Activated naive CD8-positive, alpha-beta T cell treated with anti-CD3 and anti-CD28 coated beads, Interleukin-2, amount 10 ng/mL, durations not matched to agents 7 days and 5 days (primary cell): ENCODE results near the gene GPR137B. TPM values are rescaled to one million over a fixed set of nuclear protein-coding genes. Genes with fewer than 3 reads are reported as not detected.
"Not testable (repeated sequence)": the region's sequence is repeated elsewhere in the genome, so short reads cannot be mapped to it uniquely, and the experiment has no call there.

ENCODE experiments used
- ATAC-seq: fragments of 150-1000 bp; cut with Tn5 transposase; one replicate; pipeline ENCODE4 v1.10.0; 2021; ENCODE audit warnings: low read depth, moderate library complexity
- POLR2A ChIA-PET: fragments of 350-600 bp; sonication (Branson Sonifier 250); formaldehyde crosslinking; loops from one replicate; lab custom pipeline; 2021; ENCODE audit warnings: antibody characterized with exemption; lab: Charles Lee
- DNase-seq: peaks from one replicate; pipeline ENCODE4 v3.0.0; 2021
- H3K27ac Mint-ChIP-seq: one replicate; pipeline ENCODE4 v1.8.0; 2022; ENCODE audit warnings: mild to moderate bottlenecking, mixed read lengths
- H3K27me3 Mint-ChIP-seq: one replicate; pipeline ENCODE4 v1.8.0; 2022; ENCODE audit warnings: mild to moderate bottlenecking, moderate library complexity, mixed read lengths
- H3K36me3 Mint-ChIP-seq: one replicate; pipeline ENCODE4 v1.8.0; 2021; ENCODE audit warnings: mild to moderate bottlenecking, mixed read lengths
- H3K4me1 Mint-ChIP-seq: one replicate; pipeline ENCODE4 v1.8.0; 2021; ENCODE audit warnings: mixed read lengths
- H3K4me3 Mint-ChIP-seq: one replicate; pipeline ENCODE4 v1.8.0; 2022; ENCODE audit warnings: mild to moderate bottlenecking, moderate library complexity, mixed read lengths
- H3K9me3 Mint-ChIP-seq: one replicate; pipeline ENCODE4 v1.8.0; 2021; ENCODE audit warnings: mixed read lengths
- total RNA-seq, 2 experiments: library from RNA; stranded (reverse); gene quantifications; one replicate each; pipeline ENCODE4 v1.2.3, GENCODE V29; 2021

GPR137B gene, protein sequence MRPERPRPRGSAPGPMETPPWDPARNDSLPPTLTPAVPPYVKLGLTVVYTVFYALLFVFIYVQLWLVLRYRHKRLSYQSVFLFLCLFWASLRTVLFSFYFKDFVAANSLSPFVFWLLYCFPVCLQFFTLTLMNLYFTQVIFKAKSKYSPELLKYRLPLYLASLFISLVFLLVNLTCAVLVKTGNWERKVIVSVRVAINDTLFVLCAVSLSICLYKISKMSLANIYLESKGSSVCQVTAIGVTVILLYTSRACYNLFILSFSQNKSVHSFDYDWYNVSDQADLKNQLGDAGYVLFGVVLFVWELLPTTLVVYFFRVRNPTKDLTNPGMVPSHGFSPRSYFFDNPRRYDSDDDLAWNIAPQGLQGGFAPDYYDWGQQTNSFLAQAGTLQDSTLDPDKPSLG
- total RNA-seq: 1 to 10 TPM; 8.8 to 9.3 TPM

DNA sequence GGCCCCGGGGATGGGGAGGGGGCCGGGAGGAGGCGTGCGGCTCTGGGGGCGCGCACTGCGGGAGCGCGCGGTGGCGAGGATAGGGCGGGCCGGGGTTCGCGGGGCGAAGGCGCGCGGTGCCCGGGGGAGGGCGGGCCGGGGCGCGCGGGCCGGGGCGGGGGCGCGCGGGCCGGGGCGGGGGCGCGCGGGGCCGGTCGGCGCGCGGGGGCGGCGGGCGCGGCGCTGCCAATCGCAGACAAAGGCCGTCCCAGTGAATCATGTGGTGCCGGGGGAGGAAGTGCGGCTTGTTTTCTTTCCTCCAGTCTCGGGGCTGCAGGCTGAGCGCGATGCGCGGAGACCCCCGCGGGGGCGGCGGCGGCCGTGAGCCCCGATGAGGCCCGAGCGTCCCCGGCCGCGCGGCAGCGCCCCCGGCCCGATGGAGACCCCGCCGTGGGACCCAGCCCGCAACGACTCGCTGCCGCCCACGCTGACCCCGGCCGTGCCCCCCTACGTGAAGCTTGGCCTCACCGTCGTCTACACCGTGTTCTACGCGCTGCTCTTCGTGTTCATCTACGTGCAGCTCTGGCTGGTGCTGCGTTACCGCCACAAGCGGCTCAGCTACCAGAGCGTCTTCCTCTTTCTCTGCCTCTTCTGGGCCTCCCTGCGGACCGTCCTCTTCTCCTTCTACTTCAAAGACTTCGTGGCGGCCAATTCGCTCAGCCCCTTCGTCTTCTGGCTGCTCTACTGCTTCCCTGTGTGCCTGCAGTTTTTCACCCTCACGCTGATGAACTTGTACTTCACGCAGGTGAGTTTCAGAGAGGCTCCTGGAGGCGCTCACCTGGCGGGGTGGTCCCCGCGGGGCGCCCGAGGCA is at the start of gene GPR137B:
Gene GPR137B (plus strand): TSS at position 287 of the 851 bp plus-strand sequence. CDS start 84 bp downstream, at position 371.
- H3K4me1 Mint-ChIP-seq: peaks cover 8% of the 10 kb centered on the region
- POLR2A ChIA-PET: interaction anchor here (0.8 to 1.7 kb wide), 2 partner anchors 14 to 139 kb away, joined by 3 to 5 read pairs; partner anchors contain the start of gene ERO1B
- H3K4me3 Mint-ChIP-seq: peak within 1 kb of the TSS; percentile 96
- ATAC-seq (peak; percentile 80), DNase-seq (peak; percentile 69)
- peak within 1 kb of the TSS; percentile 83 for H3K27ac Mint-ChIP-seq
- H3K27me3 Mint-ChIP-seq: peaks cover 39% of the 10 kb centered on the region
- H3K9me3 Mint-ChIP-seq: no peaks in the 10 kb centered on the region
- peaks cover 1% of the 10 kb centered on the region for H3K36me3 Mint-ChIP-seq

DNA sequence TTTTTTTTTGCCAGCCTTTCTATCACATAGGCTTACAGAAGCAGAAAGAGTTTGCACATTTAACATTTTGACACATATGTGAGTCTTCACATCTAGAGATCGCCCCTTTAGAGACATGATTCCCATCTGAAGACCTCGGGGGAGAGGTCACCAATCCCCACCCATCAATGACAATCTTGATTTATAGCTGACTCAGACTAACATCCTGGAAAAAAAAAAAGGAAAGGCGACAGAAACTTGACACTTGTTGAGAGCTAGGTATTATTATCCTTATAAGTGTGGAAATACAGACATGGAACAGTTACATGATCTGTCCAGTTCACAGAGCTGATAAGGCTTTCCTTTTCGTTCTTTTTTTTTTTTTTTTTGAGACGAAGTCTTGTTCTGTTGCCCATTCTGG is 49.4 kb upstream of the GPR137B start:
- H3K9me3 Mint-ChIP-seq: peaks cover 7% of the 10 kb centered on the region
- no peak for ATAC-seq
- H3K36me3 Mint-ChIP-seq: peaks cover 3% of the 10 kb centered on the region
- no peak for DNase-seq
- no peaks in the 10 kb centered on the region for H3K4me1 Mint-ChIP-seq
- POLR2A ChIA-PET: interaction anchor here (1.2 kb wide), 1 partner anchor 28 kb away, joined by 5 read pairs; the partner anchor contains the start of gene NID1
- peaks cover 12% of the 10 kb centered on the region for H3K27me3 Mint-ChIP-seq
- H3K4me3 Mint-ChIP-seq: no peak overlapping the region
- H3K27ac Mint-ChIP-seq: no peak overlapping the region

DNA sequence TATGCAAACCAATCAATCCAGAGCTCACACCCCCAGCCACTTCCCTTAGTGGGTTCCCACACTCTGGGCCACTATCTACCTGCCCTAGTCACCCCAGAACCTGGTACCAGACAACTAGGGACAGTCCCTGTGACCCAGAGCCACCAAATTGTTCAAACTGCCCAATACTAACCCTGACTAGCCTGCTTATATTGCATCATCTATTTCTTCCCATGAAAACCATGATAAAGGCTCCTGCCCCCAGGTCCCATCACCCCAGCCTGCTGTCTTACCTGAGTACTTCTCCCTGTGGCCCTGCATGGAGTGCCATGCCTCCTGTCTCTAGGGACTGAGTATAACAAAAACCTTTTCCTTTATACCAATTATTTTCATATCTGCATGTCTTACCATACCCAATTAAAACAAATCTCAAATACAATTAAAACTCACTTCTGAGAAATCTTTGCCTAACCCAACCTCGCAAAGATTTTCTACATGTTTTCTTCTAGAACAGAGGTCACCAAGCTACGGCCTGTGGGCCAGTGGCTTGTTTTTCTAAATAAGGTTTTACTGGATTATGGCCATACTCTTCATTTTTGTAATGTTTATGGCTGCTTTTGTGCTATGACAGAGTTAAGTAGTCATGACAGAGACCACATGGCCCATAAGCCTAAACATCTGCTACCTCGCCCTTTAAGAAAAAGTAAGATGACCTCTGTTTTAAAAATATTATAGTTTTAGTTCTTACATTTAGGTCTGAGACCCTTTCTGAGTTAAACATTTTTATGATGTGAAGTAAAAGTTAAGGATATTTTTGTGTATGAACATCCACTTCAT is 46.4 kb upstream of the GPR137B start:
- DNase-seq (no peak), ATAC-seq (no peak)
- no peaks in the 10 kb centered on the region for H3K4me1 Mint-ChIP-seq
- POLR2A ChIA-PET: no interaction called here
- H3K9me3 Mint-ChIP-seq: peaks cover 7% of the 10 kb centered on the region
- peaks cover 12% of the 10 kb centered on the region for H3K27me3 Mint-ChIP-seq
- H3K36me3 Mint-ChIP-seq: peaks cover 3% of the 10 kb centered on the region
- H3K27ac Mint-ChIP-seq: no peak overlapping the region
- H3K4me3 Mint-ChIP-seq: no peak overlapping the region

DNA sequence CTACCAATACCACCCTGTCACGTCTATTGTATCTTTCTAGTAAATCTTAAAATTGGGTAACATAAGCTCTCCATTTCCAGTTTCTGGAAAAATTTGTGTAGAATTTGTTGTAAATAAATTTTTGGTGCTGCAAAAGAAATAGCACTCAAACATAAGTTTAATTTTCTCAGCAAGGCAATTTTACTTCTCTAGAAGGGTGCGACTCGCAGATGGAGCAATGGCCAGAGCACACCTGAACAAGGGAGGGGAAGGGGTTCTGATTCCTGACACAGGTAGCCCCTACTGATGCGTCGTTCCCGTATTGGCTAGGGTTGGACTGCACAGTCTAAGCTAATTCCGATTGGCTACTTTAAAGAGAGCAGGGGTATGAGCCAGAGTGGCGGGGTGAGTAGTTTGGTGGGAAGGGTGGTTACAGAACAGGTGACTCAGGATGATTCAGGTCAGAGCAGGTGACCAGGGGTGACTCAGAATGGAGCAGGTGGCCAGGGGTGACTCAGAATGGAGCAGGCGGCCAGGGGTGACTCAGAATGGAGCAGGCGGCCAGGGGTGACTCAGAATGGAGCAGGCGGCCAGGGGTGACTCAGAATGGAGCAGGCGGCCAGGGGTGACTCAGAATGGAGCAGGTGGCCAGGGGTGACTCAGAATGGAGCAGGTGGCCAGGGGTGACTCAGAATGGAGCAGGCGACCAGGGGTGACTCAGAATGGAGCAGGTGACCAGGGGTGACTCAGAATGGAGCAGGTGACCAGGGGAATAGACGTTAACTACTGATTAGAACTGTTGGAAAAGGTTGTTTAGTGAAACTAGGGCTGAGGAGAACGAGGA is 45.5 kb upstream of the GPR137B start:
- peak; percentile 74 for DNase-seq
- H3K4me3 Mint-ChIP-seq, H3K9me3 Mint-ChIP-seq, H3K36me3 Mint-ChIP-seq, POLR2A ChIA-PET, H3K27ac Mint-ChIP-seq, H3K4me1 Mint-ChIP-seq, ATAC-seq: not testable (repeated sequence)
- H3K27me3 Mint-ChIP-seq: peaks cover 12% of the 10 kb centered on the region

DNA sequence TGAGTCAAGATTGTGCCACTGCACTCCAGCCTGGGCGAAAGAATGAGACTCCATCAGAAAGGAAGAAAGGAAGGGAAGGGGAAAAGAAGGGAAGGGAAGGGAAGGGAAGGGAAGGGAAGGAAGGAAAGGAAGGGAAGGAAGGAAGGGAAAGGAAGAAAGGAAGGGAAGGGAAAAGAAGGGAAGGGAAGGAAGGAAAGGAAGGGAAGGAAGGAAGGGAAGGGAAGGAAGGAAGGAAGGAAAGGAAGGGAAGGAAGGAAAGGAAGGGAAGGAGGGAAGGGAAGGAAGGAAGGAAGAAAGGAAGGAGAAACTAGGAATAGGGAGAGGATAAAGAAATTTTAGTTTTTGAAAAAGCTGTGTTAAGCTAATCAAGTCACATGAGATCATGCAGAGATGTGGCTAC is 44.1 kb upstream of the GPR137B start:
- Mint-ChIP-seq H3K27me3 (peaks cover 10% of the 10 kb centered on the region), H3K4me1 (no peaks in the 10 kb centered on the region), H3K9me3 (peaks cover 7% of the 10 kb centered on the region), H3K27ac (no peak overlapping the region), H3K36me3 (peaks cover 3% of the 10 kb centered on the region), H3K4me3 (no peak overlapping the region)
- no peak for ATAC-seq
- POLR2A ChIA-PET: no interaction called here
- no peak for DNase-seq

DNA sequence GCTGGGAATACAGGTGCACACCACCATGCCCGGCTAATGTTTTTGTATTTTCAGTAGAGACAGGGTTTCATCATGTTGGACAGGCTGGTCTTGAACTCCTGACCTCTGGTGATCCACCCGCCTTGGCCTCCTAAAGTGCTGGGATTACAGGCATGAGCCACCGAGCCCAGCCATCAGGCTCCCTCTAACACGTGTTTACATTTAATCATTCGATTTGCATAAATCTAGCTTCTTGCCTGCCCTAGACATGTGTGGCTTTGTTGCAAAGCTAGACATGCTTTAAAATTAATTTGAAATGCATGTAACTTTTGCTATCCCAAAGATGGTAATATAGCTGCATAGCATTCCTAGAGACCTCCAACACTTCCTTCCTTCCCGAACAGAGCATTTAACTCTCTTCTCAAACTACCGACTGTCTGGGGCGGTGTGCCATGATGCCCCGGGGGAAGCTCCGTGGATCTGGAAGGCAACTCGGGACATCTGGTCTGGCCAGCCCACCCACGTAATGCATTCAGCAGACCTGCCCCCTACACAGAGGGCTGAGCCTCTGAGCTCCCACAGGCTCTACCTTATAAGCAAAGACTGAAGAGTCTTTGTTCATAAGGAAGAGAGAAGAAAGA is 42.9 kb upstream of the GPR137B start:
- DNase-seq (no peak), ATAC-seq (no peak)
- Mint-ChIP-seq H3K27ac (no peak overlapping the region), H3K9me3 (peaks cover 7% of the 10 kb centered on the region), H3K27me3 (peaks cover 4% of the 10 kb centered on the region), H3K4me1 (peaks cover 2% of the 10 kb centered on the region), H3K36me3 (peaks cover 3% of the 10 kb centered on the region), H3K4me3 (no peak overlapping the region)
- POLR2A ChIA-PET: no interaction called here

DNA sequence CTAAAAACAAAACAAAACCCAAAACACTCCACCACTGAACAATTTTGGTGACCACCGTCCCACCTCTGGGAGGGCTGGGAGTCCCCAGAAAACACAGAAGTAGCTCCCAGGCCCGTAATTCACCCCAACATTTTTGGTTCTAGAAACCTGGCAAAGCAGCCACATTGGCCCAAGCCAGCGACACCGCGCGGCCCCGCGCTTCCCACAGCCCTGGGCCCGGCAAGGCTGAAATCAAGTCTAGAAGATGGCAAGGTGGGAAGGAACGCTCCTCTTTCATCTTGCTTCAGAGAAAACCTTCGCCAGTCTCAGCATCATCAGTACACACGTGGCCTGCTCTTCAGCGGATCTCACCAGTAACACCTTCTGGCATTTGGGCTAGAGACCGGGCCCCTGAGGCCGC is 41.5 kb upstream of the GPR137B start:
- POLR2A ChIA-PET: no interaction called here

DNA sequence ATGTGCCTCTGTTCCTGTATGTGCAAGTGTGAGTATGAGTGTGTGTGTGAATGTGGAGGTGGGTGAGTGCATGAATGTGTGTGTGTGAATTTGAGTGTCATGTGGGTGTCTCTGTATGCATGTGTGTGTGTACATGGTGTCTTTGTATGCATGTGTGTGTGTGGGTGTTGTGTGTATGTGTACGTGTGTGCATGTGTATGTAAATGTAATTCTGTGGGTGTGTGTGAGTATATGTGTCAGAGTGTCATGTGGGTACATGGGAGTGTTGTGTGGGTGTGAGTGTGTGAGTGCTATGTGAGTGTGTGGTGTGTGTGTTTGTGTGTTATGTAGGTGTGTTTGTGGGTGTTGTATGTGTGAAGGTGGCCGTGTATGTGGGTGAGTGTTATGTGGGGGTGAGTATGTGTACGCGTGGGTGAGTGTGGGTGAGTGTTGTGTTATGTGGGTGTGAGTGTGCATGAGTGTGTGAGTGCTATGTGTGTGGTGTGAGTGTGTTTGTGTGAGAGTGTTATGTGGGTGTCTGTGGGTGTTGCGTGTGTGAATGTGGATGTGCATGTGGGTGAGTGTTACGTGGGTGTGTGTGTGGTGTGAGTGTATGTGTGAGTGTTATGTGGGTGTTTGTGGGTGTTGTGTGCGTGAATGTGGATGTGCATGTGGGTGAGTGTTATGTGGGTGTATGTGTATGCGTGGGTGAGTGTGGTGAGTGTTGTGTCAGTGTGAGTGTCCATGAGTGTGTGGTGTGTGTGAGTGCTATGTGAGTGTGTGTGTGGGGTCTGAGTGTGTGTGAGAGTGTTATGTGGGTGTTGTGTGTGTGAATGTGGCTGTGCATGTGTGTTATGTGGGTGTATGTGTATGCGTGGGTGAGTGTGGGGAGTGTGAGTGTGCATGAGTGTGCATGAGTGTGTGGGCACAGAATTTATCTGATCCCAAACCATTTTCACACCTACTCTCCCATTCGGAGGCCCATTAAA is 40.8 kb upstream of the GPR137B start:
- Mint-ChIP-seq H3K27me3 (peaks cover 3% of the 10 kb centered on the region), H3K9me3 (peaks cover 4% of the 10 kb centered on the region), H3K36me3 (peaks cover 3% of the 10 kb centered on the region), H3K27ac (no peak overlapping the region), H3K4me1 (peaks cover 2% of the 10 kb centered on the region), H3K4me3 (no peak overlapping the region)
- DNase-seq: no peak
- POLR2A ChIA-PET: no interaction called here
- no peak for ATAC-seq

More for the DNA sequence above, 41.5 kb upstream of the GPR137B start:
- peaks cover 7% of the 10 kb centered on the region for H3K9me3 Mint-ChIP-seq
- no peak overlapping the region for H3K4me3 Mint-ChIP-seq
- ATAC-seq (no peak), DNase-seq (no peak)
- peaks cover 3% of the 10 kb centered on the region for H3K36me3 Mint-ChIP-seq
- peaks cover 3% of the 10 kb centered on the region for H3K27me3 Mint-ChIP-seq
- no peak overlapping the region for H3K27ac Mint-ChIP-seq
- H3K4me1 Mint-ChIP-seq: peaks cover 2% of the 10 kb centered on the region

DNA sequence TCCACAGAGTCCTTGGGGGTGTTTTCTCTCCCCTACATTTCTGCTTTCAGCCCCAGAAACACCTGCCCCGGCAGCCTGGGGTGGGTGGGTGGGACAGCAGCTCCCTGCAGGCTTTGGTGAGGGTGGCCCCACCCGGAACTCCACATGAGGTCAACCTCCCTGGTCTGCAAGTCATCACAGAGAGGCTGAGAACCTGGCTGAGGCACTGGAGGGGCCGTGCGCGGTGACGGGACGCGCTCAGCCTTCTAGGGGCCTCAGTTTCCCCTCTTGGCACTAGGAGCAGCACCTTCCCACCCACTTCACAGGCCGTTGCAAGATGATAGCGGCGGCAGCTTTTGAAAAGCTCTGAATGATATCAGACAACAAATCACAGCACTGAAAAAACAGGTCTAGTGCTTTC is 39.7 kb upstream of the GPR137B start:
- POLR2A ChIA-PET: no interaction called here
- DNase-seq (no peak), ATAC-seq (no peak)
- peaks cover 3% of the 10 kb centered on the region for H3K27me3 Mint-ChIP-seq
- H3K4me1 Mint-ChIP-seq: peaks cover 4% of the 10 kb centered on the region
- no peak overlapping the region for H3K27ac Mint-ChIP-seq
- no peaks in the 10 kb centered on the region for H3K36me3 Mint-ChIP-seq
- no peaks in the 10 kb centered on the region for H3K9me3 Mint-ChIP-seq
- H3K4me3 Mint-ChIP-seq: no peak overlapping the region

DNA sequence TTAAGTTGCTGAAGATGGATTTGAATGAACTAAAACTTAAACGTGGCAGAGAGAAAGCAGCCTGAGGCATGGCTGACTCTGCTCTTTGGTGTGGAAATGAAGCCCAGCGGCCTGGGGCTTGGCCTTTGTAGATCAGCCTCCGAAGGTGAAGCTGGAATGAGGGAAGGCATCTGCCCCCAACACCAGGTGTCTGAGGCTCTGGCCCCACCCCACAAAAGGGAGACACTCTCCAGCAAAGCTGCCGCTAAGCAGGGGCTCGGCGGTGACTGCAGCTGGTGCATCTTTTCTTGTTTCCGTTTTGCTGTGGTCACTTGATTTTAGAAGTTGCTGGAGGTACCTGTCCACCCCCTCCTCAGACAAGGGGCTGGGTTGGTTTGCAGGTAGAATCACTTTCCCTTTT is 39.3 kb upstream of the GPR137B start:
- no peak overlapping the region for H3K4me3 Mint-ChIP-seq

DNA sequence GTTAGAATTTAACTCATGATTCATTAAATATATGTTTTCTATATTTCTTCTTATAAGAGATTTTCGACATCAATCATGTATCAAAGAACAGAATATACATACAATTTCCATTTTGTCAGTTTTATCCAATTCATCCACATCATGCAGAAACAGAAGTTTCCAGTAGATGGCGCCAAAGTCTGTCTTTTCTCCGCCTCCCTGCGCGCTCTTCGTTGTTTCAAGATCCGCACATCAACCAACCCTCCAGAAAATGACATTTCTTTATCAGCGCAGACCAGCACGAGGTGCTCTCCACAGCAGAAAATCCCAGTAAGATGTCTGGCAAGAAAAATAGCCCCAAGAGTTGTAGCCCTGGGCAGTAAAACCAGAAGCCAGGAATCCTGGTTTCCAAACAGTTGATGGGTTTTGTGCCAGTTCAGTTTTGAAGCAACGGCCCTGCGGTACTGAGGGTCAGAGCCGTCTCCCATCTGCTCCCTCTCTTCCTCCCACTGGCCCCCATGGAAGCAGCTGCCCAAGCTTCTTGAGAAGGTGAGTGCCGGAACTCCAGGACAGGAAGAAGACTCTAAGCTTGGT is 38.6 kb upstream of the GPR137B start:
- Mint-ChIP-seq H3K36me3 (no peaks in the 10 kb centered on the region), H3K27me3 (peaks cover 3% of the 10 kb centered on the region), H3K27ac (peak overlapping the region; percentile 13), H3K4me1 (peaks cover 4% of the 10 kb centered on the region), H3K4me3 (no peak overlapping the region), H3K9me3 (no peaks in the 10 kb centered on the region)
- ATAC-seq (peak; percentile 54), DNase-seq (peak; percentile 39)
- POLR2A ChIA-PET: no interaction called here

More for the DNA sequence above, 39.3 kb upstream of the GPR137B start:
- POLR2A ChIA-PET: no interaction called here
- Mint-ChIP-seq H3K9me3 (no peaks in the 10 kb centered on the region), H3K36me3 (no peaks in the 10 kb centered on the region), H3K4me1 (peaks cover 4% of the 10 kb centered on the region), H3K27ac (no peak overlapping the region), H3K27me3 (peaks cover 3% of the 10 kb centered on the region)
- DNase-seq (no peak), ATAC-seq (no peak)
